GM23338 (cell line): ENCODE data around the gene FYB2.

ENCODE experiments used
- CREB1 ChIP-seq: fragments of 250-450 bp; sonication (Bioruptor Pico); IDR thresholded peaks from 2 replicates; pipeline ENCODE4 v1.5.0; 2020; ENCODE audit warnings: low read depth, mild to moderate bottlenecking, moderate library complexity
- CTCF ChIP-seq, 2 experiments: fragments of 200-600 bp in 1 of 2; sonication (generic) in 1 of 2; conservative IDR thresholded peaks; 2 replicates each; pipeline versions ENCODE4 v1.5.1 to v1.6.1; 2016 to 2017; ENCODE audit warnings: antibody characterized with exemption in 2 of 2, low read depth in 2 of 2, mild to moderate bottlenecking in 2 of 2, moderate library complexity in 1 of 2
- ETS1 ChIP-seq: IDR thresholded peaks from 2 replicates; pipeline ENCODE4 v1.6.1; 2016; ENCODE audit warnings: antibody characterized with exemption
- EZH2 ChIP-seq: fragments of 200-600 bp; sonication (generic); IDR thresholded peaks from one replicate; pipeline ENCODE4 v1.8.0; 2017; ENCODE audit warnings: antibody characterized with exemption, mild to moderate bottlenecking, low read depth; ENCODE audit not compliant: unreplicated experiment
- EZH2phosphoT487 ChIP-seq: fragments of 200-600 bp; sonication (generic); IDR thresholded peaks from one replicate; pipeline ENCODE4 v1.8.1; 2018; ENCODE audit warnings: antibody characterized with exemption; ENCODE audit not compliant: unreplicated experiment
- JUNB ChIP-seq: IDR thresholded peaks from one replicate; pipeline ENCODE4 v1.6.1; 2016; ENCODE audit warnings: antibody characterized with exemption; ENCODE audit not compliant: unreplicated experiment
- NANOG ChIP-seq: IDR thresholded peaks from 2 replicates; pipeline ENCODE4 v1.6.1; 2016; ENCODE audit warnings: antibody characterized with exemption, borderline replicate concordance
- POLR2AphosphoS5 ChIP-seq: IDR thresholded peaks from 2 replicates; pipeline ENCODE4 v1.6.1; 2016; ENCODE audit warnings: antibody characterized with exemption, low read depth
- REST ChIP-seq: IDR thresholded peaks from one replicate; pipeline ENCODE4 v1.6.1; 2018; ENCODE audit warnings: antibody characterized with exemption; ENCODE audit not compliant: unreplicated experiment
- STAT1 ChIP-seq: IDR thresholded peaks from one replicate; pipeline ENCODE4 v1.6.1; 2016; ENCODE audit warnings: antibody characterized with exemption; ENCODE audit not compliant: unreplicated experiment
- ZNF114 ChIP-seq: fragments of 250-450 bp; sonication (Bioruptor Pico); IDR thresholded peaks from 2 replicates; pipeline ENCODE4 v1.5.0; 2020; ENCODE audit warnings: mild to moderate bottlenecking, moderate library complexity
- ZNF331 ChIP-seq: fragments of 250-450 bp; sonication (Bioruptor Pico); IDR thresholded peaks from 2 replicates; pipeline ENCODE4 v1.5.0; 2020; ENCODE audit warnings: low read depth, mild to moderate bottlenecking, moderate library complexity

GRCh38 chr1:56719171-56719570, 100.0 kb downstream of the FYB2 start:
- TF ChIP-seq REST (no peak), CTCF (conservative IDR thresholded peaks at IDR 0.05; ENCODE audit: low read depth in 2 of 2) (no peak), POLR2AphosphoS5 (no peak), ZNF331 (CRISPR knock-in tag) (no peak), EZH2 (no peak), ZNF114 (CRISPR knock-in tag) (no peak), STAT1 (no peak), EZH2phosphoT487 (no peak), ETS1 (no peak), JUNB (no peak), CREB1 (CRISPR knock-in tag) (no peak), NANOG (no peak)
